Transverse colon (tissue), 4 donors: ENCODE data around the gene OR6C65.
"Not testable (repeated sequence)": the region's sequence is repeated elsewhere in the genome, so short reads cannot be mapped to it uniquely, and the experiment has no call there.

ENCODE experiments used
- POLR2A ChIP-seq: fragments of 450-650 bp; IDR thresholded peaks from one replicate; pipeline ENCODE4 v1.6.1; 2016; ENCODE audit warnings: antibody characterized with exemption, mild to moderate bottlenecking, moderate library complexity
- POLR2AphosphoS5 ChIP-seq, 3 donors: sonication (generic); formaldehyde crosslinking; IDR thresholded peaks; one replicate each; pipeline ENCODE4 v1.6.1; 2016; ENCODE audit warnings: antibody characterized with exemption in 3 of 3
- TF ChIP-seq, protein P1 (sequence below), 5 experiments: fragments of 200-600 bp in 3 of 5; fragments of 450-650 bp in 2 of 5; sonication (generic) in 3 of 5; IDR thresholded peaks; 1 replicate in 2 of 5; 2 replicates in 3 of 5; pipeline ENCODE4 v1.5.1; 2016 to 2017; ENCODE audit warnings: antibody characterized with exemption in 5 of 5, inconsistent platforms in 3 of 5, mild to moderate bottlenecking in 2 of 5, moderate library complexity in 1 of 5

DNA sequence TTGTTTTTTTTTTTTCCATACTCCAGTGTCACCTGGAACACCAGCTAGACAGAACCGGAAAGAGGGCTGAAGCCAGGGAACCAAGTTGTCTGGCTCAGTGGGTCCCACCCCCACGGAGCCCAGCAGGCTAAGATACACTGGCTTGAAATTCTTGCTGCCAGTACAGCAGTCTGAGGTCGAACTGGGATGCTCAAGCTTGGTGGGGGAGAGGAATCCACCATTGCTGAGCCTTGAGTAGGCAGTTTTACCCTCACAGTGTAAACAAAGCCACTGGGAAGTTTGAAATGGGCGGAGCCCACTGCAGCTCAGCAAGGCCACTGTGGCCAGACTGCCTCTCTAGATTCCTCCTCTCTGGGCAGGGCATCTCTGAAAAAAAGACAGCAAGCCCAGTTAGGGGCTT, 45.0 kb upstream of the OR6C65 start:
- TF ChIP-seq POLR2A; POLR2AphosphoS5 (IDR thresholded peaks at IDR 0.05): not testable (repeated sequence)
- TF ChIP-seq, protein P1, sequence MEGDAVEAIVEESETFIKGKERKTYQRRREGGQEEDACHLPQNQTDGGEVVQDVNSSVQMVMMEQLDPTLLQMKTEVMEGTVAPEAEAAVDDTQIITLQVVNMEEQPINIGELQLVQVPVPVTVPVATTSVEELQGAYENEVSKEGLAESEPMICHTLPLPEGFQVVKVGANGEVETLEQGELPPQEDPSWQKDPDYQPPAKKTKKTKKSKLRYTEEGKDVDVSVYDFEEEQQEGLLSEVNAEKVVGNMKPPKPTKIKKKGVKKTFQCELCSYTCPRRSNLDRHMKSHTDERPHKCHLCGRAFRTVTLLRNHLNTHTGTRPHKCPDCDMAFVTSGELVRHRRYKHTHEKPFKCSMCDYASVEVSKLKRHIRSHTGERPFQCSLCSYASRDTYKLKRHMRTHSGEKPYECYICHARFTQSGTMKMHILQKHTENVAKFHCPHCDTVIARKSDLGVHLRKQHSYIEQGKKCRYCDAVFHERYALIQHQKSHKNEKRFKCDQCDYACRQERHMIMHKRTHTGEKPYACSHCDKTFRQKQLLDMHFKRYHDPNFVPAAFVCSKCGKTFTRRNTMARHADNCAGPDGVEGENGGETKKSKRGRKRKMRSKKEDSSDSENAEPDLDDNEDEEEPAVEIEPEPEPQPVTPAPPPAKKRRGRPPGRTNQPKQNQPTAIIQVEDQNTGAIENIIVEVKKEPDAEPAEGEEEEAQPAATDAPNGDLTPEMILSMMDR (IDR thresholded peaks at IDR 0.05) = not testable (repeated sequence)
